H9 (cell line): ENCODE data around the gene HS6ST2. TPM values are rescaled to one million over a fixed set of nuclear protein-coding genes. Genes with fewer than 3 reads are reported as not detected.
A peak's percentile ranks its signal among the peaks of the same experiment; 100 is the strongest.

Source experiments
- DNase-seq: peaks from one replicate; pipeline ENCODE4 v3.0.0-alpha.2; 2017
- H2AFZ ChIP-seq: one replicate; pipeline ENCODE4 v1.6.1; 2013; ENCODE audit warnings: mild to moderate bottlenecking, low read length, control low read depth, moderate library complexity
- H2AK5ac ChIP-seq: 2 replicates; pipeline ENCODE4 v1.6.1; 2013; ENCODE audit warnings: low read length, control low read depth, mixed read lengths; ENCODE audit not compliant: insufficient read length
- H2BK120ac ChIP-seq: one replicate; pipeline ENCODE4 v1.6.1; 2013; ENCODE audit warnings: low read depth, mild to moderate bottlenecking, low read length, control low read depth, inconsistent platforms; ENCODE audit not compliant: poor library complexity, severe bottlenecking
- H2BK12ac ChIP-seq: 2 replicates; pipeline ENCODE4 v1.6.1; 2013; ENCODE audit warnings: low read length, control low read depth, mixed read lengths, low read depth; ENCODE audit not compliant: insufficient read length
- H2BK15ac ChIP-seq: 2 replicates; pipeline ENCODE4 v1.6.1; 2013; ENCODE audit warnings: low read depth, low read length, control low read depth
- H2BK20ac ChIP-seq: one replicate; pipeline ENCODE4 v1.6.1; 2013; ENCODE audit warnings: low read depth, mild to moderate bottlenecking, low read length, control low read depth, inconsistent platforms; ENCODE audit not compliant: poor library complexity, severe bottlenecking
- H2BK5ac ChIP-seq: 2 replicates; pipeline ENCODE4 v1.6.1; 2013; ENCODE audit warnings: low read length, control low read depth, mixed read lengths; ENCODE audit not compliant: insufficient read length
- H3K14ac ChIP-seq: 2 replicates; pipeline ENCODE4 v1.6.1; 2013; ENCODE audit warnings: low read length, control low read depth; ENCODE audit not compliant: insufficient read depth
- H3K18ac ChIP-seq: 2 replicates; pipeline ENCODE4 v1.6.1; 2013; ENCODE audit warnings: low read depth, mild to moderate bottlenecking, mixed read lengths, low read length, control low read depth; ENCODE audit not compliant: insufficient read length
- H3K23ac ChIP-seq: 2 replicates; pipeline ENCODE4 v1.6.1; 2013; ENCODE audit warnings: low read length, control low read depth, mixed read lengths, low read depth; ENCODE audit not compliant: insufficient read length
- H3K23me2 ChIP-seq: 2 replicates; pipeline ENCODE4 v1.6.1; 2013; ENCODE audit warnings: low read depth, mild to moderate bottlenecking, mixed read lengths, low read length, control low read depth; ENCODE audit not compliant: insufficient read length, poor library complexity, severe bottlenecking
- H3K27ac ChIP-seq: 2 replicates; pipeline ENCODE4 v1.5.1; 2013; ENCODE audit warnings: low read length, control low read depth, mixed read lengths, low read depth; ENCODE audit not compliant: insufficient read length
- H3K27me3 ChIP-seq: 2 replicates; pipeline ENCODE4 v1.6.1; 2013; ENCODE audit warnings: low read length, control low read depth, inconsistent platforms; ENCODE audit not compliant: insufficient read depth
- H3K4ac ChIP-seq: 2 replicates; pipeline ENCODE4 v1.6.1; 2013; ENCODE audit warnings: low read depth, mild to moderate bottlenecking, control low read depth, inconsistent platforms, low read length, moderate library complexity
- H3K4me1 ChIP-seq: 2 replicates; pipeline ENCODE4 v1.6.1; 2013; ENCODE audit warnings: low read length, control low read depth, inconsistent platforms; ENCODE audit not compliant: insufficient read depth
- H3K4me2 ChIP-seq: 2 replicates; pipeline ENCODE4 v1.6.1; 2013; ENCODE audit warnings: low read length, control low read depth, mixed read lengths; ENCODE audit not compliant: insufficient read length, insufficient read depth
- H3K56ac ChIP-seq: 2 replicates; pipeline ENCODE4 v1.6.1; 2013; ENCODE audit warnings: low read depth, mild to moderate bottlenecking, mixed read lengths, low read length, control low read depth; ENCODE audit not compliant: insufficient read length
- H3K79me1 ChIP-seq: 2 replicates; pipeline ENCODE4 v1.6.1; 2013; ENCODE audit warnings: low read depth, mild to moderate bottlenecking, moderate library complexity, low read length, control low read depth, inconsistent platforms; ENCODE audit not compliant: insufficient read depth, poor library complexity, severe bottlenecking
- H3K79me2 ChIP-seq: 2 replicates; pipeline ENCODE4 v1.6.1; 2013; ENCODE audit warnings: low read length, control low read depth, inconsistent platforms; ENCODE audit not compliant: insufficient read depth
- H3K9ac ChIP-seq: 2 replicates; pipeline ENCODE4 v1.6.1; 2013; ENCODE audit warnings: low read length, control low read depth, mixed read lengths; ENCODE audit not compliant: insufficient read length; ENCODE audit errors: extremely low read depth
- H3K9me3 ChIP-seq: one replicate; pipeline ENCODE4 v1.6.1; 2013; ENCODE audit warnings: low read depth, low read length, inconsistent platforms; ENCODE audit not compliant: control insufficient read depth
- H3T11ph ChIP-seq: one replicate; pipeline ENCODE4 v1.6.1; 2013; ENCODE audit warnings: mild to moderate bottlenecking, low read length, control low read depth, inconsistent platforms
- H4K20me1 ChIP-seq: one replicate; pipeline ENCODE4 v1.6.1; 2013; ENCODE audit not compliant: control insufficient read depth, insufficient read length, insufficient read depth
- H4K5ac ChIP-seq: 2 replicates; pipeline ENCODE4 v1.6.1; 2013; ENCODE audit warnings: low read depth, mild to moderate bottlenecking, mixed read lengths, low read length, control low read depth; ENCODE audit not compliant: insufficient read length
- H4K8ac ChIP-seq: replicated peaks from 2 replicates; pipeline ENCODE4 v1.6.1; 2013; ENCODE audit warnings: low read length, control low read depth, mixed read lengths, low read depth; ENCODE audit not compliant: insufficient read length
- H4K91ac ChIP-seq: 2 replicates; pipeline ENCODE4 v1.6.1; 2013; ENCODE audit warnings: low read depth, mild to moderate bottlenecking, moderate library complexity, mixed read lengths, low read length, control low read depth; ENCODE audit not compliant: insufficient read length
- H3K27ac Mint-ChIP-seq, 3 experiments: 2 replicates in 2 of 3; 3 replicates in 1 of 3; pipeline ENCODE4 v1.8.0; 2020 to 2021; ENCODE audit warnings: mixed read lengths in 3 of 3, mild to moderate bottlenecking in 1 of 3, moderate library complexity in 1 of 3
- H3K27me3 Mint-ChIP-seq: 2 replicates; pipeline ENCODE4 v1.8.0; 2021; ENCODE audit warnings: low read depth, mild to moderate bottlenecking, moderate library complexity, mixed read lengths
- H3K36me3 Mint-ChIP-seq, 3 experiments: 2 replicates in 2 of 3; 3 replicates in 1 of 3; pipeline ENCODE4 v1.8.0; 2020 to 2021; ENCODE audit warnings: low read depth in 3 of 3, mixed read lengths in 3 of 3; ENCODE audit not compliant: insufficient read depth in 1 of 3
- H3K4me1 Mint-ChIP-seq, 2 experiments: 2 replicates each; pipeline ENCODE4 v1.8.0; 2020; ENCODE audit warnings: mixed read lengths in 2 of 2
- H3K4me3 Mint-ChIP-seq, 2 experiments: 2 replicates in 1 of 2; 3 replicates in 1 of 2; pipeline ENCODE4 v1.8.0; 2020 to 2021; ENCODE audit warnings: mild to moderate bottlenecking in 2 of 2, mixed read lengths in 2 of 2, moderate library complexity in 1 of 2
- H3K9me3 Mint-ChIP-seq, 2 experiments: 2 replicates in 1 of 2; 3 replicates in 1 of 2; pipeline ENCODE4 v1.8.0; 2020; ENCODE audit warnings: mild to moderate bottlenecking in 2 of 2, mixed read lengths in 2 of 2, moderate library complexity in 1 of 2
- CTCF ChIP-seq: fragments of 200-600 bp; sonication (generic); conservative IDR thresholded peaks from 3 replicates; pipeline ENCODE4 v1.8.0; 2021; ENCODE audit warnings: antibody characterized with exemption, mild to moderate bottlenecking
- WGBS: extraction: QIAGEN DNeasy Blood & Tissue Kit; methylation state at CpG from one replicate; pipeline ENCODE4 v1.1.7; 2013; ENCODE audit warnings: missing lambda C conversion rate, low lambda C conversion rate, mixed read lengths; ENCODE audit not compliant: insufficient read length; ENCODE audit errors: extremely low coverage; 5-methylcytosine and 5-hydroxymethylcytosine counted together
- total RNA-seq: library from RNA; stranded (reverse); gene quantifications from 2 replicates; pipeline ENCODE4 v1.2.1, GENCODE V29; 2021

HS6ST2 gene
- total RNA-seq, 1 experiment from 2014 or later: 4.8 TPM

- H3K18ac ChIP-seq: no peak overlapping the region
- H3K56ac ChIP-seq: no peak overlapping the region
- H3K9me3 Mint-ChIP-seq: no peaks in the 10 kb centered on the region
- no peak overlapping the region for H3K4ac ChIP-seq
- no peaks in the 10 kb centered on the region for H4K20me1 ChIP-seq
- H3K27ac ChIP-seq: no peak overlapping the region
- no peak overlapping the region for H4K5ac ChIP-seq
- H3K79me2 ChIP-seq: no peaks in the 10 kb centered on the region
- H3K4me1 Mint-ChIP-seq: peaks cover 0 to 4% of the 10 kb centered on the region in 2 experiments; a peak in 1 of 4 replicates
- no peak overlapping the region for H3T11ph ChIP-seq
- no peaks in the 10 kb centered on the region for H3K9me3 ChIP-seq
- H3K36me3 Mint-ChIP-seq: no peaks in the 10 kb centered on the region; a peak in 1 of 7 replicates
- H2BK5ac ChIP-seq: no peak overlapping the region
- no peak for TF ChIP-seq CTCF
- DNase-seq: no peak
- no peak overlapping the region for H2BK120ac ChIP-seq
- H3K27me3 Mint-ChIP-seq: peaks cover 2% of the 10 kb centered on the region
- no peak overlapping the region for H3K4me3 Mint-ChIP-seq
- H3K23ac ChIP-seq: no peak overlapping the region
- no peaks in the 10 kb centered on the region for H3K23me2 ChIP-seq
- H2BK20ac ChIP-seq: no peak overlapping the region
- H2BK12ac ChIP-seq: no peak overlapping the region
- no peak overlapping the region for H2AFZ ChIP-seq
- H4K91ac ChIP-seq: no peak overlapping the region
- H3K14ac ChIP-seq: no peak overlapping the region
- no peak overlapping the region for H2AK5ac ChIP-seq
- H3K27ac Mint-ChIP-seq: 0 out of 7 replicates have a peak overlapping the region, but pooled peaks of 1 of the 3 experiments have one; percentile 15
- H3K4me2 ChIP-seq: no peak overlapping the region
- H3K4me1 ChIP-seq: no peaks in the 10 kb centered on the region
- no CpG with 5 or more reads among the region's 8 CpGs for WGBS
- H2BK15ac ChIP-seq: no peak overlapping the region
- H3K27me3 ChIP-seq: no peaks in the 10 kb centered on the region
- no peaks in the 10 kb centered on the region for H3K79me1 ChIP-seq
- no peak overlapping the region for H4K8ac ChIP-seq
- no peak overlapping the region for H3K9ac ChIP-seq
Measured at GRCh38 chrX:132933170-132933569, 25.3 kb downstream of the HS6ST2 start.
